NAMALWA (cell line): ENCODE measurements around the gene ZNF25.
"Not testable (repeated sequence)": the region's sequence is repeated elsewhere in the genome, so short reads cannot be mapped to it uniquely, and the experiment has no call there.

Source experiments
- DNase-seq: peaks from one replicate; pipeline ENCODE4 v3.0.0-alpha.2; 2015; ENCODE audit warnings: low spot score

Gene ZNF25

GRCh38 chr10:37976091-37976879 lies at the start of gene ZNF25:
TSS of gene ZNF25 (minus strand) at chr10:37976647. CDS start at chr10:37971722, 4,925 bp downstream.
- peak; percentile 100 for DNase-seq

- DNase-seq = peak; percentile 53
These were observed 48.8 kb upstream of the ZNF25 start for GRCh38 chr10:38025283-38025682.

GRCh38 chr10:38019124-38019523 lies 42.7 kb upstream of the ZNF25 start:
- not testable (repeated sequence) for DNase-seq

- no peak for DNase-seq
These were observed 39.9 kb upstream of the ZNF25 start for GRCh38 chr10:38016354-38016753.

DNA sequence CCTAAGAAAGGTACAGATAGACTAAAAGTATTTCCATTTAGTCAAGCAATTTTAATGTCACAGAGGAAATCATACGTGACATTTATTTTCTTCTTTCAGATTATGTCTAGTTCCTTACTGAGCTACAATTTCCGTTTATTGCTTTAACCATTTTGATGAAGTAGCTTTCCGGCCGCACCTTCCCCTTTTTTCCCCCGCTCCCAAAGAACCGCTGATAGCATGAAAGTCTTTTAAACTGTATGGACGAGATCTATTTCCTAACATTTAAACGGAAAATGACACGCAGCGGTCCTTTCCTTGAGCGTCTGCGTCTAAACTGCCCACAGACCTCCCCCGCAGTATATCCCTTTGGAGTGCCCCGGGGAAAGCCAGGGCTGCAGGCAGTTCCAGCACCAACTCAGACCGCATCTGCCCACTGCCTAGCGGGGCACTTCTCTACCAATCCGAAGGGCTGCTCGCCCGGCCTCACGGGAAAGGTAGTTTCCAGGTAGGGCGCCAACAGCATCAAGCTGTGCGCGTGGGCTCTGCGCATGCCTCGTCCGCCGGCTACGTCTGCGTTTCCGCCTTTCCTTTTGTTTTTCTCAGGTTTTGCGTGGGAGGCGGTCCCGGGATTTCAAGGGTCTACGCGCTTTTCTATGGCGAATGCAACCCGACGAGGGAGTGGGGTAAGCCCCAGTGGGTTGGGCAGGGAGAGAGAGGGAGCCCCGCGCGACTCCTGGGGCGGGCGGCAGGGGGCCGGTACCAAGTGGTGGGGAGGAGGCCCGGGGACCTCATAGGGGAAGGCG lies 33.9 kb upstream of the ZNF25 start, which contains the start of gene ZNF33A:
Gene ZNF33A, plus strand, starts transcription at position 557 of the 785 bp plus-strand sequence. CDS start 1,667 bp downstream, outside the sequence.
- peak; percentile 85 for DNase-seq

DNA sequence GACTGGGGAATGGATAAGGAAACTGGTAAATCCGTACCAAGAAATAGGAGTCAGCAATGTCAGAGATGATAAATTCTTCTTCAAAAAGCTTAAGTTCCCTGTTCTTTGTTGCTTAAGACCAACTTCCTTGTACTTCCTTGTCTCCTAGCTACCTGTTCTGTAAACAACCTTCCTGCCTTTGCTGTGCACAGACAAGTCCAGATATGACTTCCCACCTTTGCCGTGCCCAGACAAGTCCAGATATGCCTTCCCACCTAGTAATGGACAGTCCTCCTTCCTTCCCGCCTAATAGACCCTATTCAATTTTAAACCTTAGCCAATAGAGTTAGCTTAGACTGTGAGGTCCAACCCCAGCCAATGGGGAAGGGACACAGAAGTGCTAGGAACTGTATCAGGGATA lies 31.5 kb upstream of the ZNF25 start:
- DNase-seq = no peak

DNA sequence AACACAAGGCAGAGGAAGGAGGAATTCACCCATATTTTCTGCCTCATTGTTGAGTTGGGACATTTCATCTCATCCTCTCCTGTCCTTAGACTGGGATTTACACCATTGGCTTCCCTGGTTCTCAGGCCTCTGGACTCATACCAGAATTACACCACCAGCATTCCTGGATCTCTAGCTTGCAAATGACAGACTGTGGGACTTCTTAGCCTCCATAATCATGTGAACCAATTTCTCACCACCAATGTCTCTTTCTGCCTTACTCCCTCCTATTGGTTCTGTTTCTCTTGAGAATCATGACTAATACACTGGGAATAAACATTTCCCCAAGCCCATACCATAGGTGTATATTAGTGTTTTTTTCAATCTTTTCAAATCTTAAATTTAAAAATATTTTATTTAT lies 31.1 kb upstream of the ZNF25 start:
- no peak for DNase-seq

DNA sequence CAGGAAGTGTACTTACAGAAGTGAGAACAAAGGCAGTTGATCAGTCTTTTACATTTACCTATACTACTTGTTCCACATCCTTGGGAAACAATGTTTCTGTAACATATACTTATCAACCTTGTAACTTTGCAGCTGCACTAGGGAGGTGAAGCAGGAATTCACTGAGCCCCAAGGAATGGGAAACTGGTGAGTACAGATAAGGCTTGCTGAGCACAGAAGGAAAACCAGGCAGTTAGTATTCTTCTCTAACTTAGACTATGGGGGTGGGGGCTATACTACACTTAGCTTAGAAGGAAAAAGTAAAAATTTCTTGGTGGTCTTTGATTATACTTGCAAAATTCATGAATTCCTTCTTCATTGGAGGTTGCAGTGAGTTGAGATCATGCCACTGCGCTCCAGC lies 27.1 kb upstream of the ZNF25 start:
- no peak for DNase-seq

- DNase-seq = no peak
These were observed 26.6 kb upstream of the ZNF25 start for GRCh38 chr10:38003026-38003425.

DNA sequence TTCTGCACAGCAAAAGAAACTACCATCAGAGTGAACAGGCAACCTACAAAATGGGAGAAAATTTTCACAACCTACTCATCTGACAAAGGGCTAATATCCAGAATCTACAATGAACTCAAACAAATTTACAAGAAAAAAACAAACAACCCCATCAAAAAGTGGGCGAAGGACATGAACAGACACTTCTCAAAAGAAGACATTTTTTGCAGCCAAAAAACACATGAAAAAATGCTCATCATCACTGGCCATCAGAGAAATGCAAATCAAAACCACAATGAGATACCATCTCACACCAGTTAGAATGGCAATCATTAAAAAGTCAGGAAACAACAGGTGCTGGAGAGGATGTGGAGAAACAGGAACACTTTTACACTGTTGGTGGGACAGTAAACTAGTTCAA lies 24.0 kb upstream of the ZNF25 start:
- DNase-seq = not testable (repeated sequence)

DNA sequence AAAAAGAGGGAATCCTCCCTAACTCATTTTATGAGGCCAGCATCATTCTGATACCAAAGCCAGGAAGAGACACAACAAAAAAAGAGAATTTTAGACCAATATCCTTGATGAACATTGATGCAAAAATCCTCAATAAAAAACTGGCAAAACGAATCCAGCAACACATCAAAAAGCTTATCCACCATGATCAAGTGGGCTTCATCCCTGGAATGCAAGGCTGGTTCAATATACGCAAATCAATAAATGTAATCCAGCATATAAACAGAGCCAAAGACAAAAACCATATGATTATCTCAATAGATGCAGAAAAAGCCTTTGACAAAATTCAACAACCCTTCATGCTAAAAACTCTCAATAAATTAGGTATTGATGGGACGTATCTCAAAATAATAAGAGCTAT lies 22.5 kb upstream of the ZNF25 start:
- DNase-seq = not testable (repeated sequence)

- no peak for DNase-seq
These were observed 15.6 kb upstream of the ZNF25 start for GRCh38 chr10:37992083-37992482.

GRCh38 chr10:37991655-37992054 lies 15.2 kb upstream of the ZNF25 start:
- DNase-seq = no peak

DNA sequence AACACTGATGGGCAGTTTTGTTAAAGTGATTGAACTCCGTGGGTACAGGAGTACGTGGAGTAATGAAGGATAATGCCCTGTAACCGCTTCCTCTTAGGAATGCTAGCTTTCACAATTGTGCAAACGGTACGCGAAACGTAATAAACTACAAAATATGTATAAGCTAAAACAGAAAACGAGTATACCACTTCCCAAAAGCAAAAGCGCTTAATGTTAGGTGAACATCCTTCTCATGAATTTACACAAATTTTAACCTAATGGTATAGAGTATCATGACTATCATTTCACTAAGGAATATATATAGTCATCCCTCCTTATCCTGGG lies 395 bp upstream of the ZNF25 start:
- DNase-seq = no peak

DNA sequence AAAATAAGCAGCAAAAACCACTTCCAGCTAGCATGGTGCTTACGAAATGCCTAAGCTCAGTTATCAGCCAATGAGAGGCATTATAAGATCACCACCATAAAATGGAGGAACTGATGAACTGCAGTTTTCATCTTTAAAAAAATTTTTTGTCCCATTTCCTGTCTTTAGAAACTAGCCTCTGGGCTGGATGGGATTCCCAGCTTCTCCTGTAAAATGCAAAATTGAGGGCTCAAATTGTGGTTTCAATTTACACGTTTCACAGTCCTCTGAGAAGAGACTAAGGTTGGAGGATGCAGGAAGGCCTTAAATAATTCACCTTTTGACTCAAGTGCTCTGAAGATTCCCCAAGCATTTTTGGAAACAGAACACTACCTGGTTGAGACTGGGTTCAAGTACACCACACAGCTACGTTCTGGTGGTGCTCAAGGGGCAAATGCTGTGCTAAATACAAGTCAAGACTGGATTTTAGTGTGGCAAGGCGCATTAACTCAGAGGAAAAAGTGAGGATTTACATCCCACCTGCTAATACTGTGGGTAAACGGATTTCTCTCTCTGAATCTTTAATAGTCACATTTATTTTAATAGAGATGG lies 951 bp downstream of the ZNF25 start:
- peak; percentile 31 for DNase-seq

DNA sequence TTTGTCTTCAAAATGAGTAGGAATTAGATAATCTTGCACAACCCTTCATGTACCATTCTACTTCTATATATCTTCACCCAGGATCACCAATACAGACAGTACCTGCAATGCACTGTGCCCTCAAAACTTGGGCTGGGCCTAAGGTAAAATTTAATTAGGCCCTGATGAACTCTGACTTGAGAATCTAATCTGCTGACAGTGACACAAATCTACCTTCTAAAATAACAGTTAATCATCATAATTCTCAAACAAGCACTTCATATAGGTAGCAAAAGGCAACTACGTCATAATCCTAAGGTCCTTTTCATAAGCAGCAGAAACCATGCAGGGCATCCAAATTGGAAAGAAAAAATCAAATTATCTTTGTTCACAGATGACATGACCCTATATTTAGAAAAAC lies 4.1 kb downstream of the ZNF25 start:
- no peak for DNase-seq

GRCh38 chr10:37965006-37965405 lies 11.4 kb downstream of the ZNF25 start:
- no peak for DNase-seq

DNA sequence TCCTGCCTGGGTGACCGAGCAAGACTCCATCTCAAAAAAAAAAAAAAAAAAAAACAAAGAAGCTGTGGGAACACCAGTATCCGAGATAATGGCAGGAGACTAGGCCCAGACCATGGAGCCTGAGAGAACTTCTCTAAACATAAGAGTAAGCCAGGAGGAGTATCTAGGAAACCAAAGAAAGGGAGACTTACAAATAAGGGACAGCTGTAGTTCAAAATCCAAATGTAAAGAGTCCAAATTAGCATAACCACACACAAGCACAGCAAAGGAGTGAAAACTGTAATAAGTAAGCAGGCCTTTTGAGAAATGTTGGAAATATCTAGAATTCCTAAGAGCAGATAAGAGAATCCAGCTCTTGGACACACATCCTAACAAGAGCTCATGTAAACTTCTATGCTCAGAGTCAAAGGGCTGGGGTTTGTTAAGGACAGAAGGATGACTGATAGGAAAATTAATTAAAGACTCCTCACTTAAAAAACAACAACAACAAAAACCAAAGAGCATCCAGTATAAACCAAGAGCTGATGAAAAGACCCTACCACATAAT lies 15.8 kb downstream of the ZNF25 start:
- DNase-seq = no peak

GRCh38 chr10:37957841-37958240 lies 18.6 kb downstream of the ZNF25 start:
- no peak for DNase-seq

- DNase-seq = no peak
These were observed 23.5 kb downstream of the ZNF25 start for GRCh38 chr10:37952926-37953325.

DNA sequence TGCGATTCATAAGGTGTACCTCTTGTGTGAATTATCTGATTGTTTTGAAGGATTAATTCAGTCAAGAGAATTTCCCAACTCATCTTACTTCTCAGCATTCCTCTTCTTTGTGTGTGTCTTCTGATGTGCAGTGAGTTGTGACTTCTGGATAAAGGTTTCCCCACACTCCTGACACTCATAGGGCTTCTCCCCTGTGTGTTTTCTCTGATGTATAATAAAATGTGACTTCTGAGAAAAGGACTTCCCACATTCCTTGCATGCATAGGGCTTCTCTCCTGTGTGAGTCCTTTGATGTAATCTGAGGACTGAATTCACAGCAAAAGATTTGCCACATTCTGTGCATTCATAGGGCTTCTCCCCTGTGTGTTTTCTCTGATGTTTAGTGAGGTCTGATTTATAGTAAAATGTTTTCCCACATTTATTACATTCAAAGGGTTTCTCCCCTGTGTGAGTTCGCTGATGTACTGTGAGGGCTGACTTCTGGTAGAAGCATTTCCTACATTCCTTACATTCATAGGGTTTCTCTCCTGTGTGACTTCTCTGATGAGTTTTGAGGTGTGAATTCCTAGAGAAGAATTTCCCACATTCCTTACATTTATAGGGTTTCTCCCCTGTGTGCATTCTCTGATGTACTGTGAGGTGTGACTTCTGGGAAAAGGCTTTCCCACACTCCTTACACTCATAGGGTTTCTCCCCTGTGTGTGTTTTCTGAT lies 24.2 kb downstream of the ZNF25 start:
- DNase-seq = no peak

GRCh38 chr10:37948210-37948609 lies 28.2 kb downstream of the ZNF25 start:
- no peak for DNase-seq
